NCI-H2227 (cell line): ENCODE results near the gene MBNL1.

Source experiments
- DNase-seq: peaks from one replicate; lab custom pipeline; 2025; ENCODE audit not compliant: unreplicated experiment; lab: John Stamatoyannopoulos, UW

MBNL1 gene

DNA sequence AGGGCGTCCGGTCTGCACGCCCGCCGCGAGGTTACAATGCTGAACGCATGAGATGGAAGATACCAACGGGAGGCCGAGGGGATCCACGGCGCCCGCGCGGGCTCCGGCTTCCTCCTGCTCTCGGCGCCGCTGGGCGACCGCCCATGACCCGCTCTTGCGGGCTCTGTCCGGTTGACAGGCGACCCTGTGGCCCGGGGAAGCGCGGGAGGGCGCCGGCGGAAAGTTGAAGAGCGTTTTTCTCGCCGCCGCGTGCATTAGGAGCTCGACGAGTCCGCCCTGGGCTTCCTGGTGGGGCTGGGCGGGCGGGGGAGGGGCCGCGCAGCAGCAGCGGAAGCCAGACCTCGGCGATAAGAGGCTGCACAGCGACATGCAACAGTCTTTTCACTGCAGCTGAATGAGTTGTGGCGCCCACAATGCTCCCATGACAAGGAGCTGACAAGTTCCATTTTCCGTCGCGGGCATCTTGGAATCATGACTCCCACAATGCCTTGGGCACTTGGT lies at the start of gene MBNL1:
Gene MBNL1, plus strand, starts transcription at position 375 of the 501 bp plus-strand sequence. CDS start 31,265 bp downstream, outside the sequence.
- DNase-seq: peak; percentile 79

DNA sequence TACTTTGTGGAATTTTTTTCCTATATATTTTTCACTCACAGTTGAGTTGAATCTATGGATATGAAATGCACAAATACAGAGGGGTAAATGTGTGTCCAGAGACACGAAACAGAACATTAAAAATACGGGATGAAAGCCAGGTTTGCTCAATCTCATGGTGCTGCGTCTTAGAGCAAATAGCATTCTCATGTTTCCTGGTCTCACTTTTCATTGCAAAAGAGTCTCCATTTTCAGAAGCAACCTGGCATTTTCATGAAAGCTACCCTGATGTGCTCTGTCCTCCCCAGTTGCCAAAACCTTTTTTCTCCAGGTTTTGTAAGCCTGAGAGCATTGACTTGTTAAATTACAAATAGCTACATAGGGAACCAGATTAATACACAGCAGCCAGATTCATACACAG lies 49.5 kb upstream of the MBNL1 start:
- no peak for DNase-seq

- no peak for DNase-seq
These were observed 48.9 kb upstream of the MBNL1 start for GRCh38 chr3:152219769-152220255.

DNA sequence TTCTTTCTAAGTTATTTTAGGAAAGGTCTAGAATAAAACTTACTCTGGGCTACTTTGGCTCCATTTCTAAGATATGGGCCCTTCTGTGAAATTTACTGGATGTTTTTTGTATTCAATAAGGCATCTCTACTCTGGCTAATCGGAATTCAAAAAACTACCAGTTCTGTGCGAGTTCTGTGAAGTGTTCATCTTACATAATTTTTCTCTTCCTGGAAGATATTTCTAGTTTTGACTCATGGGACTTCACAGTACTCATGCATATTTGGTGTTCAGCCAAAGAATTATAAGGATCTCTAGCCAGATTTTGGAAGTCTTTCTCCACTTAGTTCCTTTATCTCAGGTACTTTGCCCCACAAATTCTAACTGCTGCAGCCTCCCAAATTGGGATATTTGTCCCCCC lies 46.4 kb upstream of the MBNL1 start:
- DNase-seq: no peak

DNA sequence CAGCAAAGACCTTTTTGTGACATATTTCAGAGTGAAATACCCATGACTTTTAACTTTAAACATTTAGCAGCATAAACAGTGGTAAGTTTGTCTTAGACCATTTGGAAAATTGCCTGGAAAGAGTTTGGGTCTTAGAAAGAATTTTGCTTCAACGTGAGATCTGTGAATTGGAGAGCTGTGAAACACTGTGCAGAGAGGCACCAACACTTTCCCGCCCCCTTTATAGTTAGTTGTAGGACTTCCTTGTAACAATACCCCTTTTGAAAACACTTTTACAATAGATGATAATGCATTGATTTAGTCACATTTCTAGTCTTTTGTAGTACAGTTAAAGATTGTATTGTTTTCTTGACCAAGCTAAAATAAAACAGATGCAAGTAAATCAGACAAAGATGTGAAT lies 43.5 kb upstream of the MBNL1 start:
- DNase-seq: no peak

DNA sequence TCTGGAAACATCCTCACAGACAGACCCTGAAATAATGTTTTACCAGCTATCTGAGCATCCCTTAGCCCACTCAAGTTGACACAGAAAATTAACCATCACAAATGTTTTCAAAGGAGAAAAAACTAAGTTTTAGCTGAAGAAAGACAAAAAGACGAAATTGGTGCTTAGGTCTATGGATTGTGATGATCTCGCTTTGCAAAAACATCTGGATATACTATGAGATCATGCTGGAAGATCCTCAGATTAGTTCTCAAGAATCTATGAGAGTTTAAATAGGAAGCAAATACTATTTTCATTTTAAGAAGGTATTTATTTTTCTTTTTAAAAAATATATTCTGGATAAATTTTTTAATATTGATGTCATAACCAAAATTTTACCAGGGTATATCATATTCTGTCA lies 42.6 kb upstream of the MBNL1 start:
- no peak for DNase-seq

GRCh38 chr3:152227027-152227426 lies 41.7 kb upstream of the MBNL1 start:
- no peak for DNase-seq

GRCh38 chr3:152229692-152230091 lies 39.0 kb upstream of the MBNL1 start:
- DNase-seq: no peak

DNA sequence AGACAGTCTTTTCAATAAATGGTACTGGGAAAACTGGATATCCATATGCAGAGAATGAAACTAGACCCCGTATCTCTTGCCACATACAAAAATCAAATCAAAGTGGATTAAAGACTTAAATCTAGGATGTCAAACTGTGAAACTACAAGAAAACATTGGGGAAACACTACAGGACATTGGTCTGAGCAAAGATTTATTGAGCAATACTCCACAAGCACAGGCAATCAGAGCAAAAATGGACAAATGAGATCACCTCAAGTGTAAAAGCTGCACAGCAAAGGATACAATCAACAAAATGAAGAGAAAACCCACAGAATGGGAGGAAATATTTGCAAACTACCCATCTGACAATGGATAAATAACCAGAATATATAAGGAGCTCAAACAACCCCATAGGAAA lies 38.4 kb upstream of the MBNL1 start:
- DNase-seq: no peak

GRCh38 chr3:152232001-152232400 lies 36.7 kb upstream of the MBNL1 start:
- no peak for DNase-seq

GRCh38 chr3:152232679-152233078 lies 36.0 kb upstream of the MBNL1 start:
- DNase-seq: no peak

DNA sequence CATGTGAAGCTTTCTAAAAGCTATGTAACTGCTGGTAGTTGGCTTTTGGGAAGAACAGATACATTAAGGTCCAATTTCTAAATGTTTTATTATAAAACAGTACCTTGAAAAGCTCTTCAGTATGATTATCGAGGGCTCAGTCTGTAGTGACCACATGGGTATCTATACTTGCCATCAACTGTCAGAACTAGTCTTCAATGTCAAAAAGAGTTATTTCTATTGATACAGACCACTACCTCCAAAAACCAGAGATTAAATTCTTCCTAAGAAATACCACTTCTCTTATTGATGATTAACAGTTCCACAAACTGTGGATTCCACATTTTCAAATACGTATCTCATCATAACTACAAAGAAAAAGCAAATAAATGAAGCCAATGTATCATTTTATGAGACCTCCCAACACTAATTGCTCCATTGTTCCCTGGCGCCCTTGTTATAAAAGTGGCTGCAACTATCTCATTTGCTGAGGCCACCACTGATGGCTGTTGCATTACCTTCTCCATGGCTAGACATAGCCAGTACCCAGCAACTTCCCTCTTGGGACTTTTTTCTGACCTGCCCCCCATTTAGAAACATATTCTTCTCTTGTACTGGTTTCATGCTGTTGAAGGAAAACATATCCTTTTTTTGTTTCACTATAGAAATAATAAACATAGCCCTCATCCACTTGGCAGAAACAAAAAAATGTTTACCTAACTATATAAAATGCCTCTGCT lies 33.9 kb upstream of the MBNL1 start:
- DNase-seq: no peak

DNA sequence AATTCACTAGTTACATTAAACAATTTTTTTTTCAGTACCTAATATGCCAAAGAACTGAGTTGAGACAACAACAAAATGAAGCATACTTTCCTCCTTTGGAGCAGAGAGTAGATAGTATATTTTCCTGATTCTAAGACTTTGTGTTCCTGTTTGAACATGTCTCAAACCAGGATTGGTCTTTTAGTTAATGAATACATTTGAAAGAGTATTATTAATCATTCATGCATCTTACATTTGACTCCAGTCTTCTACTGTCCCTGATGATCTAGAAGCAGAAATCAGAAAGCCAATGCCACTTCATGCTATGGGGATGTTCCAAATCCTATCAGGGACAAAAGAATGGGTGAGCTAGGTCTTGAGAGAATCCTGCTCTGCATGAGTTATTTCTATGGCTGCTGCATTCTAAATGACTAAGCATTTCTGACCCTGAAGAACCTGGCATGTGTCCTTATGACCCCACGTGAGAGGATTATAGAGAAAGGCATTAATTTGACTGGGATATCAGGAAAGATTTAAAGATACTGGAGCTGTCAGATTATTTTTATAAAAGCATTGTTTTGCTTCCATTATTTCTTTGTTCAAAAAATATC lies 32.9 kb upstream of the MBNL1 start:
- DNase-seq: no peak

DNA sequence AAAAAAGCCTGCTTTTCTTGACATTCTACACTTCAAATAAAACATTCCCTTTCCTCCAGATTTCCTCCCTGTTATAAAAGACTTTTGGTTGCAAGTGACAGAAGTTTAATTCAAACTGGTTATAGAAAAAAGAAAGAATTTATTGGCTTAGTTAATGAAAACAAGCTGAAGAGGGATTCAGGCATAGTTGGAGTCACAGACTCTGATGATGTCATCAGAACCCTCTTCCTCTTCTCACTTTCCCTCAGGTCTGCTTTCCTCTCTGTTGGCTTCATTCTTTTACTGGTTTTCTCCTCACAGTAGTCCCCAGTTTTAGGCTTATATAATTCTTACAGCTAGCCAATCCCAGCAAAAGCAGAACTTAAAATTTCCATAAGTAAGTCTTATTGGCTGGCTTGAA lies 32.0 kb upstream of the MBNL1 start:
- DNase-seq: no peak

DNA sequence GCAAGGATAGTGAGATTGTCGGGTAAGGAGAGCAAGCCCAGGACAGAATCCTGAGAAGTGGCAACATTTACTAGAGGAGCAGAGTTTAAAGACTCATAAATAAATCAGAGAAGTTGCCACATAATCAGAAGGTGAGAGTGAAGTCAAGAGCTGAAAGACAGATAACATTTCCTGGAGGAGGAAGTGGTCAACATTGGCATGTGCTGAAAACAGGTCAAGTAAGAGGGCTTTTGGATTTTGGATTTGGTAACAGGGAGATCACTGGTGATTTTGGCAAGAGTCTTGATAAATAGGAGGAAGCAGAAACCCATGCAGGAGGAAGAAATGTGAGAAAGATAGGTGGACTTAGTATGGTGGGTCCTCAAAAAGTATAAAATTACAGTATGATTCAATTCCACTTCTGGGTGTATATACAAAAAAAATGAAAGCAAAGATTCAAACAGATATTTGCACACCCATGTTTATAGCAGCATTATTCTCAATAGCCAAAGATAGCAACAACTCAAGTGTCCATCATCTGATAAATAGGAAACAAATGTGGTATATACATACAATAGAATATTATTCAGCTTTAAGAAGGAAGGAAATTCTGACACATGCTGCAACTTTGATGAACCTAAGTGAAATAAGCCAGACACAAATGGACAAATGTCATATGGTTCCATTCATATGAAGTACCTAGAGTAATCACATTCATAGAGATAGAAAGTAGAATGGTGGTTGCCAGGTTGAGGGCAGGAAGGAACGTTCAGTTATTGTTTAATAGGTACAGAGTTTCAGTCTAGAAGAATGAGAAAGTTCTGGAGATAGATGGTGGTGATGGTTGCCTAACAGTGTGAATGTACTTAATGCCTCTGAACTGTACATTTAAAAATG lies 27.3 kb upstream of the MBNL1 start:
- DNase-seq: no peak

DNA sequence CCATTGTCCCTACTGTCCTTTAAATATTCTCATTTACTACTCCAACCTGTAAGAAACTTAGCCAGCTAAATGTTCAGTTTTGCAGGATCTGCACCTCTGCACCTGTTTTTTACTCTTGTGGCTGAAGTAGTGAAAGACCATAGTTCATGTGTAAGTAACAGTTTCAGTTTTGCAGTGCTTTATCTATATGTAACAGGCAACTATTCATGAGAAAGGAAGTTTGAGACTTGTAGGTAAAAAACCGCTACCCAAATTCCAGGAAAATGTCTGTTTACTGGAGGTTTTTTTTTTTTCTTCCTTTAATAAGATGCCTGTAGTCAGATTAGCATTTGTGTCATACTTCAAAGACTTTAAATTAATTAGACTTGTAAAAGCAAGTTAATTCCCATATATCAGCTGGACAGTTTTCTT lies 25.4 kb upstream of the MBNL1 start:
- DNase-seq: no peak

GRCh38 chr3:152243721-152244516 lies 24.8 kb upstream of the MBNL1 start:
- no peak for DNase-seq

DNA sequence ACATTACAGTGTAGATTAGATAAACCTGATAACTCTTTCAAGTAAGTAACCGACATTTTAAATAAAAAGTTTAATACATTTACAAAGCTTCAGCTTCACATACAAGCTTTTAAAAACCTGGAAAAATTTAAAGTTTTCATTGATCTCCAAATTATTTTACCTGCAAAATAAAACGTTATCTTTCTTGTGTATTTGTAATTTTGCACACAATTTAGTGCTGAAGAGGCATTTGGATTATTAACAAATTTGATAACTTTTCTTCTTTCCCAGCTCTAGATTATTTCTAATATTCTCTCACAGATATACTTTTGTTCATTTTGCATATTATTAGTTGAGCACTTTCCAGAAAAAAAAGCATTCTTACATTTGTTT lies 24.2 kb upstream of the MBNL1 start:
- no peak for DNase-seq

- no peak for DNase-seq
These were observed 23.1 kb upstream of the MBNL1 start for GRCh38 chr3:152245498-152246170.

DNA sequence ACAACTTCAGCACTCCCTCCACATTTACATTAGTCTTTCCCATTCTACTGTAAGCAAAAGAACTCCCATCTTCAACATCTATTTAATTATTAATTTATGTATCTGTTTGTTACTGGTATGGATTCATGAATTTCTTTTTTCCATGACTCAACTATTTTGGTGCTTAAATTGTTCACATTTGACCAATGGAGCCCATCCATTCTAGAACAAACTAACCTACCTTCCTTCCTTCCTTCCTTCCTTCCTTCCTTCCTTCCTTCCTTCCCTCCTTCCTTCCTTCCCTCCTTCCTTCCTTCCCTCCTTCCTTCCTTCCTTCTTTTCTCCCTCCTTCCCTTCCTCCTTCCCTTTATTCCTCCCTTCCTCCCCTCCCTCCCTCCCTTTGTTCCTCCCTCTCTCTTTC lies 16.8 kb upstream of the MBNL1 start:
- no peak for DNase-seq
